Motor neuron (in vitro differentiated cells): ENCODE data around the gene ACSF3. TPM values are rescaled to one million over a fixed set of nuclear protein-coding genes. Genes with fewer than 3 reads are reported as not detected.

Experiments
- ATAC-seq, 8 experiments: fragments of 200-7000 bp; cut with Tn5 transposase; replicated peaks in 6 of 8; 2 replicates each; pipeline ENCODE4 v1.8.0; 2021; ENCODE audit warnings: mild to moderate bottlenecking in 8 of 8, moderate library complexity in 8 of 8
- H3K27ac ChIP-seq, 2 donors: fragments of 250-450 bp; sonication (Bioruptor Pico); 2 replicates each; pipeline ENCODE4 v1.9.0; 2021; ENCODE audit warnings: antibody characterized with exemption in 2 of 2, mild to moderate bottlenecking in 2 of 2, moderate library complexity in 1 of 2
- H3K4me1 ChIP-seq, 2 donors: fragments of 250-450 bp; sonication (Bioruptor Pico); replicated peaks in 1 of 2; 2 replicates each; pipeline ENCODE4 v1.6.1; 2021; ENCODE audit warnings: antibody characterized with exemption in 2 of 2, mild to moderate bottlenecking in 2 of 2, moderate library complexity in 1 of 2
- H3K4me3 ChIP-seq, 5 donors: fragments of 250-450 bp; sonication (Bioruptor Pico); 2 replicates each; pipeline ENCODE4 v1.9.0; 2021; ENCODE audit warnings: antibody characterized with exemption in 5 of 5, mild to moderate bottlenecking in 5 of 5, moderate library complexity in 4 of 5
- WGBS, 10 experiments: fragments of 450-650 bp; shearing (Covaris generic); methylation state at CpG; one replicate each; pipeline ENCODE4 v1.0.0; 2022; 5-methylcytosine and 5-hydroxymethylcytosine counted together
- in situ Hi-C, 9 experiments: fragments of 400-800 bp; cut with MboI; loops; one replicate each; pipeline ENCODE4 v1.15.0; 2021; ENCODE audit warnings: low sequenced_read_pairs in 9 of 9, low pct_unique_long_range_greater_than_20kb in 2 of 9; ENCODE audit not compliant: unreplicated experiment in 9 of 9
- total RNA-seq, 8 experiments: library from RNA; unstranded; fragments of 300-600 nt; gene quantifications; 2 replicates each; pipeline versions ENCODE4 v1.2.3 to v1.2.4, GENCODE V29; 2022

Gene ACSF3
- total RNA-seq, 8 experiments from 2014 or later, result 7.7 to 39.8 (median 13.8) TPM

- Histone ChIP-seq H3K4me3 (no peak overlapping the region), H3K4me1 (peaks cover 0 to 34% of the 10 kb centered on the region in 2 donors), H3K27ac (no peak overlapping the region)
- WGBS, 10 experiments, result 84 to 100% (median 87%) methylated on average over 1 to 13 of the region's 30 CpGs; no CpG with 5 or more reads in 4 of the 10 experiments
- in situ Hi-C loops, result no loop called here
- no peak for ATAC-seq
Observed at GRCh38 chr16:89138843-89139520, 45.3 kb downstream of the ACSF3 start.

GRCh38 chr16:89139907-89140361 lies 46.3 kb downstream of the ACSF3 start:
- H3K4me3 ChIP-seq, result no peak overlapping the region
- ATAC-seq, result no peak
- H3K4me1 ChIP-seq, result peaks cover 0 to 34% of the 10 kb centered on the region in 2 donors
- H3K27ac ChIP-seq, result no peak overlapping the region
- in situ Hi-C loops, result no loop called here
- WGBS, 10 experiments, result 92 to 100% (median 96%) methylated on average over 1 to 7 of the region's 12 CpGs; no CpG with 5 or more reads in 6 of the 10 experiments

GRCh38 chr16:89140401-89140800 lies 46.7 kb downstream of the ACSF3 start:
- H3K27ac ChIP-seq, result no peak overlapping the region
- ATAC-seq, result peak in 1 of 8 experiments; percentile 43
- WGBS, 10 experiments, result 89 to 100% (median 98%) methylated on average over 1 to 12 of the region's 13 CpGs; no CpG with 5 or more reads in 5 of the 10 experiments
- no peak overlapping the region for H3K4me3 ChIP-seq
- in situ Hi-C loops, result no loop called here
- H3K4me1 ChIP-seq, result peaks cover 0 to 34% of the 10 kb centered on the region in 2 donors

- 80 to 100% (median 85%) methylated on average over 1 to 8 of the region's 31 CpGs; no CpG with 5 or more reads in 3 of the 10 experiments for WGBS, 10 experiments
Observed at GRCh38 chr16:89140981-89141883, 47.6 kb downstream of the ACSF3 start.

GRCh38 chr16:89141884-89142267 lies 48.2 kb downstream of the ACSF3 start:
- no peak overlapping the region for H3K4me3 ChIP-seq
- in situ Hi-C loops, result no loop called here
- ATAC-seq, result no peak
- H3K4me1 ChIP-seq, result peaks cover 0 to 21% of the 10 kb centered on the region in 2 donors
- 100% methylated on average over 1 of the region's 13 CpGs; no CpG with 5 or more reads in 8 of the 10 experiments for WGBS, 10 experiments
- H3K27ac ChIP-seq, result no peak overlapping the region

More at GRCh38 chr16:89140981-89141883, 47.6 kb downstream of the ACSF3 start:
- H3K27ac ChIP-seq, result no peak overlapping the region
- no peak for ATAC-seq
- in situ Hi-C loops, result no loop called here
- H3K4me3 ChIP-seq, result no peak overlapping the region
- H3K4me1 ChIP-seq, result peaks cover 0 to 27% of the 10 kb centered on the region in 2 donors

- no peak for ATAC-seq
- Histone ChIP-seq H3K4me3 (no peak overlapping the region), H3K27ac (no peak overlapping the region), H3K4me1 (peaks cover 0 to 19% of the 10 kb centered on the region in 2 donors)
- WGBS, 10 experiments, result 52 to 92% (median 83%) methylated on average over 1 to 12 of the region's 13 CpGs; no CpG with 5 or more reads in 4 of the 10 experiments
- in situ Hi-C loops, result no loop called here
Observed at GRCh38 chr16:89142474-89143195, 49.0 kb downstream of the ACSF3 start.

- Histone ChIP-seq H3K27ac (no peak overlapping the region), H3K4me1 (peaks cover 0 to 19% of the 10 kb centered on the region in 2 donors), H3K4me3 (no peak overlapping the region)
- ATAC-seq, result no peak
- 100% methylated on average over 1 to 2 of the region's 17 CpGs; no CpG with 5 or more reads in 8 of the 10 experiments for WGBS, 10 experiments
- in situ Hi-C loops, result no loop called here
Observed at GRCh38 chr16:89143201-89143741, 49.6 kb downstream of the ACSF3 start.

- Histone ChIP-seq H3K27ac (no peak overlapping the region), H3K4me1 (peaks cover 0 to 19% of the 10 kb centered on the region in 2 donors), H3K4me3 (no peak overlapping the region)
- ATAC-seq, result no peak
- in situ Hi-C loops, result no loop called here
- 69 to 100% (median 89%) methylated on average over 1 to 4 of the region's 22 CpGs; no CpG with 5 or more reads in 4 of the 10 experiments for WGBS, 10 experiments
Observed at GRCh38 chr16:89143911-89144675, 50.4 kb downstream of the ACSF3 start.

GRCh38 chr16:89144681-89145080 lies 51.0 kb downstream of the ACSF3 start:
- no peak overlapping the region for H3K27ac ChIP-seq
- ATAC-seq, result no peak
- WGBS, 10 experiments, result 58 to 100% (median 90%) methylated on average over 1 to 2 of the region's 6 CpGs; no CpG with 5 or more reads in 6 of the 10 experiments
- H3K4me3 ChIP-seq, result no peak overlapping the region
- peaks cover 0 to 19% of the 10 kb centered on the region in 2 donors for H3K4me1 ChIP-seq
- in situ Hi-C loops, result no loop called here

GRCh38 chr16:89145406-89146161 lies 51.9 kb downstream of the ACSF3 start:
- Histone ChIP-seq H3K27ac (no peak overlapping the region), H3K4me1 (peaks cover 0 to 14% of the 10 kb centered on the region in 2 donors), H3K4me3 (no peak overlapping the region)
- in situ Hi-C loops, result no loop called here
- ATAC-seq, result no peak
- 97 to 100% methylated on average over 1 to 6 of the region's 25 CpGs; no CpG with 5 or more reads in 8 of the 10 experiments for WGBS, 10 experiments

GRCh38 chr16:89146211-89147005 lies 52.8 kb downstream of the ACSF3 start:
- WGBS, 10 experiments, result 78 to 100% (median 95%) methylated on average over 1 to 9 of the region's 21 CpGs; no CpG with 5 or more reads in 1 of the 10 experiments
- no peak for ATAC-seq

More at GRCh38 chr16:89146211-89147005, 52.8 kb downstream of the ACSF3 start:
- Histone ChIP-seq H3K4me3 (no peak overlapping the region), H3K4me1 (peaks cover 0 to 7% of the 10 kb centered on the region in 2 donors), H3K27ac (no peak overlapping the region)
- in situ Hi-C loops, result no loop called here
